Epithelial cell of proximal tubule (primary cell): ENCODE data around the gene NRXN2. TPM values are rescaled to one million over a fixed set of nuclear protein-coding genes. Genes with fewer than 3 reads are reported as not detected.
A peak's percentile ranks its signal among the peaks of the same experiment; 100 is the strongest.

ENCODE experiments used
- DNase-seq: peaks from one replicate; pipeline ENCODE4 v3.0.0-alpha.2; 2011; ENCODE audit warnings: low read depth
- H3K4me3 ChIP-seq: 2 replicates; pipeline ENCODE4 v1.5.1; 2011; ENCODE audit warnings: low read depth, mild to moderate bottlenecking, low read length
- CTCF ChIP-seq: conservative IDR thresholded peaks from 2 replicates; pipeline ENCODE4 v1.5.1; 2012; ENCODE audit warnings: low read depth, mild to moderate bottlenecking, low read length
- total RNA-seq: library from RNA; depleted of rRNA; stranded (reverse); fragments of >200 nt; gene quantifications from 2 replicates; pipeline ENCODE4 v1.2.3, GENCODE V29; 2015

The NRXN2 gene
- total RNA-seq, 1 donor from 2014 or later = not detected

GRCh38 chr11:64747961-64748665 lies 25.1 kb upstream of the NRXN2 start:
- DNase-seq = no peak
- H3K4me3 ChIP-seq = no peak overlapping the region
- no peak for TF ChIP-seq CTCF

- TF ChIP-seq CTCF = no peak
- no peak for DNase-seq
- no peak overlapping the region for H3K4me3 ChIP-seq
These were observed 23.5 kb upstream of the NRXN2 start for GRCh38 chr11:64746486-64746885.

GRCh38 chr11:64745521-64746328 lies 22.7 kb upstream of the NRXN2 start:
- no peak for TF ChIP-seq CTCF
- H3K4me3 ChIP-seq = no peak overlapping the region
- DNase-seq = no peak

- no peak for DNase-seq
- no peak overlapping the region for H3K4me3 ChIP-seq
- TF ChIP-seq CTCF = no peak
These were observed 22.2 kb upstream of the NRXN2 start for GRCh38 chr11:64745189-64745520.

- TF ChIP-seq CTCF = no peak
- no peak overlapping the region for H3K4me3 ChIP-seq
- no peak for DNase-seq
These were observed 21.7 kb upstream of the NRXN2 start for GRCh38 chr11:64744544-64745188.

- DNase-seq = no peak
- TF ChIP-seq CTCF = peak; percentile 67
- H3K4me3 ChIP-seq = peak within 1 kb of the TSS; percentile 11
These were observed 20.9 kb upstream of the NRXN2 start, which contains the start of gene RASGRP2 for GRCh38 chr11:64743591-64744543. Gene RASGRP2, minus strand, starts transcription at chr11:64744142. Its CDS starts 1,276 bp downstream, at chr11:64742866.
